A549 treated with ZK216348 at 1 μM for 4 hours (cell line): ENCODE results near the gene JAKMIP3. TPM values are rescaled to one million over a fixed set of nuclear protein-coding genes. Genes with fewer than 3 reads are reported as not detected.

Experiments used
- total RNA-seq: library from RNA; stranded (reverse); fragments of 200-300 nt; extraction: Qiagen RNA extraction; gene quantifications from 5 replicates; pipeline ENCODE4 v1.2.3, GENCODE V29; 2022; ENCODE audit warnings: low read depth

Gene JAKMIP3
- 1.2 to 1.5 TPM (median 1.5 TPM) in 5 replicates for total RNA-seq

DNA sequence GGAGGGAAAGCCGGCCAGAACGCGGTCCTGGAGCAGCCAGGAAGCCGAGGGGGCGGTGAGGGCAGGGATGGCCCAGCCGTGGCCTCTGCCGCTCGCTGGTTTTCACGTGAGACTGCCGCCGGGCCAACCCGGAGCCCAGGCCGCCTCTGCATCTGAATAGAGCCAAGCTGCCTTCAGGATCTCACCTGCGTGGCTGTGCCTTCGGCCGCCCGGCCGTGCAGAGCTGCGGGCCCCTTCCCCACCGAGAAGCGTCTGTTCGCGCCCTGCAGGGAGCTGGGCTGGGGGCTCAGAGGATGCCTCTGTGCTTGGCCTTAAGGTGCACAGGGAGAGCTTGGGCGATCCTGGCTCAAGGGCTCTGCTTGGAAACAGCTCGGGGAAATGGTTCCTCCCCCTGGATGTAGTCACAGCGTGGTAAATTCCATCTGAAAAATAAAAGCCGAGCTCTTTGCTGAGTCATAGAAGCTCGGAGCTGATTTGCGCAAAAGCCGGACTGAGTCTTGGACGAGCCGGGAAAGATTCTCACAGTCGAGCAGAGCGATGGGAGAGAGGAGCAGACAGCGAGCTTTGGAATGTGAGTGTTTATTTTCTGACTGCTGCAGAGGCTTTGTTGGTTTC lies at the start of gene JAKMIP3:
JAKMIP3 (plus strand) TSS at position 456 of the 615 bp plus-strand sequence. CDS start 38,863 bp downstream, outside the sequence.

Other genes with a start within 250 kb of the JAKMIP3 start
- 26.5 to 28.2 TPM (median 27.8 TPM) in 5 replicates for gene PPP2R2D, start 164.9 kb upstream of the JAKMIP3 start, total RNA-seq
- gene BNIP3, start 84.0 kb upstream of the JAKMIP3 start, total RNA-seq = 40.6 to 52.0 TPM (median 46.2 TPM) in 5 replicates
- gene DPYSL4, start 121.0 kb downstream of the JAKMIP3 start, total RNA-seq = 12.5 to 21.5 TPM (median 19.3 TPM) in 5 replicates
- gene STK32C, start 242.0 kb downstream of the JAKMIP3 start, total RNA-seq = 31.0 to 54.2 TPM (median 48.5 TPM) in 5 replicates